HG02610 (cell line): ENCODE data around the gene ABCC8.

Experiments
- ATAC-seq: cut with Tn5 transposase; IDR thresholded peaks from one replicate; pipeline ENCODE4 v1.9.1; 2021; ENCODE audit warnings: mild to moderate bottlenecking, moderate library complexity; ENCODE audit not compliant: unreplicated experiment

The ABCC8 gene

GRCh38 chr11:17506314-17506713 lies 29.7 kb upstream of the ABCC8 start:
- no peak for ATAC-seq

GRCh38 chr11:17505146-17505545 lies 28.5 kb upstream of the ABCC8 start:
- no peak for ATAC-seq

- peak; percentile 70 for ATAC-seq
These were observed 27.9 kb upstream of the ABCC8 start for GRCh38 chr11:17504330-17505107.

- ATAC-seq: no peak
These were observed 26.0 kb upstream of the ABCC8 start for GRCh38 chr11:17502630-17503029.

GRCh38 chr11:17500673-17501072 lies 24.0 kb upstream of the ABCC8 start:
- ATAC-seq: no peak

- no peak for ATAC-seq
These were observed 21.8 kb upstream of the ABCC8 start for GRCh38 chr11:17498475-17498874.

GRCh38 chr11:17498058-17498457 lies 21.4 kb upstream of the ABCC8 start:
- ATAC-seq: no peak

GRCh38 chr11:17496406-17496805 lies 19.8 kb upstream of the ABCC8 start:
- ATAC-seq: no peak

- no peak for ATAC-seq
These were observed 17.4 kb upstream of the ABCC8 start for GRCh38 chr11:17494019-17494418.

- ATAC-seq: no peak
These were observed 14.3 kb upstream of the ABCC8 start for GRCh38 chr11:17490938-17491337.

- no peak for ATAC-seq
These were observed 13.6 kb upstream of the ABCC8 start for GRCh38 chr11:17490232-17490631.

GRCh38 chr11:17489751-17490150 lies 13.1 kb upstream of the ABCC8 start:
- ATAC-seq: no peak

GRCh38 chr11:17488563-17488962 lies 11.9 kb upstream of the ABCC8 start:
- no peak for ATAC-seq

GRCh38 chr11:17486646-17487045 lies 10.0 kb upstream of the ABCC8 start:
- ATAC-seq: no peak

GRCh38 chr11:17483505-17483904 lies 6.9 kb upstream of the ABCC8 start:
- ATAC-seq: no peak

GRCh38 chr11:17481905-17482304 lies 5.3 kb upstream of the ABCC8 start:
- no peak for ATAC-seq

- ATAC-seq: no peak
These were observed 2.9 kb upstream of the ABCC8 start for GRCh38 chr11:17479284-17480214.

- no peak for ATAC-seq
These were observed 1.4 kb upstream of the ABCC8 start for GRCh38 chr11:17478070-17478469.

GRCh38 chr11:17477361-17477760 lies 716 bp upstream of the ABCC8 start:
- no peak for ATAC-seq

GRCh38 chr11:17477084-17477333 lies 364 bp upstream of the ABCC8 start:
- ATAC-seq: no peak

GRCh38 chr11:17475666-17476316 lies 854 bp downstream of the ABCC8 start:
- ATAC-seq: no peak
